Neural cell (in vitro differentiated cells): Measurements from ENCODE around the gene MRPL28.

Experiments
- CTCF ChIP-seq: fragments of 450-650 bp; IDR thresholded peaks from 2 replicates; pipeline ENCODE4 v1.5.1; 2014; ENCODE audit warnings: antibody characterized with exemption, mild to moderate bottlenecking, moderate library complexity; ENCODE audit not compliant: poor library complexity, severe bottlenecking
- EP300 ChIP-seq: fragments of 450-650 bp; conservative IDR thresholded peaks from 2 replicates; pipeline ENCODE4 v1.6.1; 2014; ENCODE audit warnings: antibody characterized with exemption, mild to moderate bottlenecking, moderate library complexity; ENCODE audit not compliant: poor library complexity, severe bottlenecking
- POLR2AphosphoS5 ChIP-seq: IDR thresholded peaks from 2 replicates; pipeline ENCODE4 v1.6.1; 2012
- RAD21 ChIP-seq: fragments of 450-650 bp; conservative IDR thresholded peaks from 2 replicates; pipeline ENCODE4 v1.6.1; 2014; ENCODE audit warnings: antibody characterized with exemption, mild to moderate bottlenecking, moderate library complexity
- REST ChIP-seq: IDR thresholded peaks from 2 replicates; pipeline ENCODE4 v1.6.1; 2012; ENCODE audit warnings: borderline replicate concordance

- TF ChIP-seq REST (no peak), CTCF (no peak), RAD21 (no peak), EP300 (no peak), POLR2AphosphoS5 (no peak)
Observed at GRCh38 chr16:367333-367903, 2.9 kb downstream of the MRPL28 start.
